Esophagus squamous epithelium (tissue), 5 donors: ENCODE results near the gene CATSPERD. TPM values are rescaled to one million over a fixed set of nuclear protein-coding genes. Genes with fewer than 3 reads are reported as not detected.

Experiments
- DNase-seq: peaks from one replicate; lab custom pipeline; 2025; lab: John Stamatoyannopoulos, UW
- H3K27ac ChIP-seq, 4 donors: fragments of 200-600 bp; sonication (generic); one replicate each; pipeline ENCODE4 v1.5.1; 2016 to 2019; ENCODE audit warnings: mild to moderate bottlenecking in 1 of 4
- H3K27me3 ChIP-seq, 4 donors: fragments of 200-600 bp; sonication (generic); 1 replicate in 3 of 4; 2 replicates in 1 of 4; pipeline versions ENCODE4 v1.5.1 to v1.6.0; 2017 to 2021; ENCODE audit warnings: antibody characterized with exemption in 1 of 4
- H3K36me3 ChIP-seq, 3 donors: fragments of 200-600 bp; sonication (generic); one replicate each; pipeline ENCODE4 v1.5.1; 2016 to 2019
- H3K4me1 ChIP-seq, 3 donors: fragments of 200-600 bp; sonication (generic); one replicate each; pipeline ENCODE4 v1.5.1; 2017 to 2019
- H3K4me3 ChIP-seq, 4 donors: fragments of 200-600 bp; sonication (generic); 1 replicate in 3 of 4; 2 replicates in 1 of 4; pipeline ENCODE4 v1.5.1; 2016 to 2019; ENCODE audit warnings: mild to moderate bottlenecking in 2 of 4, moderate library complexity in 1 of 4
- H3K9me3 ChIP-seq, 3 donors: fragments of 200-600 bp; sonication (generic); one replicate each; pipeline ENCODE4 v1.5.1; 2016 to 2019
- CTCF ChIP-seq, 6 experiments: fragments of 450-650 bp in 4 of 6; fragments of 200-600 bp in 2 of 6; sonication (generic) in 2 of 6; IDR thresholded peaks; one replicate each; pipeline ENCODE4 v1.5.1; 2016 to 2019; ENCODE audit warnings: antibody characterized with exemption in 6 of 6, mild to moderate bottlenecking in 4 of 6, moderate library complexity in 4 of 6
- POLR2A ChIP-seq, 4 donors: fragments of 450-650 bp; IDR thresholded peaks; one replicate each; pipeline ENCODE4 v1.6.1; 2017; ENCODE audit warnings: antibody characterized with exemption in 4 of 4, mild to moderate bottlenecking in 4 of 4, moderate library complexity in 3 of 4
- WGBS, 2 donors: methylation state at CpG; one replicate each; pipeline ENCODE4 v1.1.5; 2018; 5-methylcytosine and 5-hydroxymethylcytosine counted together
- intact Hi-C: fragments of 100-400 bp; cut with DNase I; formaldehyde crosslinking; loops from one replicate; pipeline ENCODE4 v1.15.0; 2022
- total RNA-seq, 4 donors: library from RNA; depleted of rRNA; stranded (reverse); fragments of >200 nt; gene quantifications; one replicate each; pipeline ENCODE4 v1.1.0, GENCODE V29; 2016
- donor health status: DM: yes; HTN: yes; CAD: no.

CATSPERD gene
- total RNA-seq, 4 donors from 2014 or later: 0.19 TPM; not detected in 3

DNA sequence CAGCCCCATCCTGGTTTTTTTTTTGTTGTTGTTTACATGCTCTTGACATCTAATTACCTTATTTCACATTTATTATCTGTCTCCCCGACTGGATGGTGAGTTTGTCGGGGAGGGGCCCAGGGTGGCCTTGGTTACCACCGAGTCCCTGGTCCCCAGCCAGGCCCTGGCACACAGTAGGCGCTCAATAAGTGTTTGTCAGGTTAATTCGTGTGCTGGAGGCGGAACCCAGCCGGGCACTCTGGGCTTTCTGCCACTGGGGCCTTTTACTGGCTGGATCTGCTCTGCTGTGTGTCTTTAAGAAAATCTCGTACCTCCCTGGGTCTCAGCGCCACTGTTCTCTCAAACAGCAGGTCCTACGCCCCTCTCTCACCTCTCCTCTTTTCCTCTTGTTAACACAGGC is 89.0 kb downstream of the CATSPERD start:
- H3K4me3 ChIP-seq: no peak overlapping the region
- intact Hi-C loops: no loop called here
- WGBS, 2 donors: 52 to 63% methylated on average over 5 to 10 of the region's 10 CpGs
- no peaks in the 10 kb centered on the region for H3K36me3 ChIP-seq
- H3K27ac ChIP-seq: no peak overlapping the region
- peaks cover 2 to 14% (median 8%) of the 10 kb centered on the region in 3 donors for H3K4me1 ChIP-seq
- peaks cover 0 to 19% (median 0%) of the 10 kb centered on the region in 4 donors for H3K27me3 ChIP-seq
- TF ChIP-seq CTCF (IDR thresholded peaks at IDR 0.05): no peak
- TF ChIP-seq POLR2A (IDR thresholded peaks at IDR 0.05): no peak
- H3K9me3 ChIP-seq: no peaks in the 10 kb centered on the region
- no peak for DNase-seq

- no peak overlapping the region for H3K4me3 ChIP-seq
- TF ChIP-seq POLR2A (IDR thresholded peaks at IDR 0.05): no peak
- no peak for TF ChIP-seq CTCF (IDR thresholded peaks at IDR 0.05)
- H3K27me3 ChIP-seq: peaks cover 0 to 11% (median 0%) of the 10 kb centered on the region in 4 donors
- no peak for DNase-seq
- H3K27ac ChIP-seq: no peak overlapping the region
- intact Hi-C loops: no loop called here
- no peaks in the 10 kb centered on the region for H3K36me3 ChIP-seq
- H3K9me3 ChIP-seq: no peaks in the 10 kb centered on the region
- peaks cover 0 to 7% (median 3%) of the 10 kb centered on the region in 3 donors for H3K4me1 ChIP-seq
- WGBS, 2 donors: 95% methylated on average over 4 of the region's 4 CpGs
Measured at GRCh38 chr19:5811117-5811516, 90.7 kb downstream of the CATSPERD start.

DNA sequence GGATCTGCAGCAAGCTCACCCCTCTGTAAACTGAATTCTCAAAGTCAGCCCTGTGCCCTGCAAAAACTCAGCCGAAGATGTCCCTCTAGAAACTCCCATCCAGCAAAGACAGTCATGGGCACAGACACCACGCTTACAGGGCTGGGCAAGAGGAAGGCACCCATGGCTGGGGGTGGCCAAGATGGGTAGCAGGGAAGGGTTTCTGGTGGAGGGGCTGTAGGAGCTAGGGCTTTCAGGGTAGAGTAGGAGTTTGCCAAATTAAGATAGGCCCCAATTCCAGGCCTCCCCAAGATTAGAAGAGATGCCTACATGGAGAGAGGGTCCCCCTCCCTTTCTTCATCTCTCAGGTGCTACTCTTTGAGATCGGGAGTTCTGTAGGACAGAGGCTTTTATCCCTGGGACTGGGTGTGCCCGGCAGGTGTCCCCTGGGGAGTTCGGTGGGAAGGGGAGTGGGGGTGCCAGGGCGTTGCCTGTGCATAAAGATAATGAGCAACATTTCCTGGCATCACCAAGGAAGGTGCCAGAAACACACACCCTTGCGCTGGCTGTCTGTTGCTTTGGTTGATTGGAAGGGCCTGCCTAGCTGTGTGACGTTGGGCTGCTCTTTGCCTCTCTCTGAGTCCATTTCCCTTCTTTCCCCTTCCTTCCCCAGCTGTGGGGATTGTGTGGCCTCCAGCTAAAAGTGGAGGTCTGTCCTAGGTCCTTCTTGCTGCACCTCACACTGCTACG is 93.8 kb downstream of the CATSPERD start:
- no peak for TF ChIP-seq POLR2A (IDR thresholded peaks at IDR 0.05)
- TF ChIP-seq CTCF (IDR thresholded peaks at IDR 0.05): no peak

GRCh38 chr19:5814852-5815246 is 94.4 kb downstream of the CATSPERD start:
- H3K27ac ChIP-seq: no peak overlapping the region
- peaks cover 0 to 19% (median 0%) of the 10 kb centered on the region in 4 donors for H3K27me3 ChIP-seq
- no peaks in the 10 kb centered on the region for H3K36me3 ChIP-seq
- TF ChIP-seq POLR2A (IDR thresholded peaks at IDR 0.05): no peak
- TF ChIP-seq CTCF (IDR thresholded peaks at IDR 0.05): no peak
- DNase-seq: no peak
- WGBS, 2 donors: 43 to 86% methylated on average over 1 to 5 of the region's 11 CpGs
- intact Hi-C loops: no loop called here
- no peak overlapping the region for H3K4me3 ChIP-seq
- H3K4me1 ChIP-seq: peaks cover 0 to 6% (median 3%) of the 10 kb centered on the region in 3 donors
- H3K9me3 ChIP-seq: no peaks in the 10 kb centered on the region

More for the DNA sequence above, 93.8 kb downstream of the CATSPERD start:
- Histone ChIP-seq H3K4me3 (no peak overlapping the region), H3K9me3 (no peaks in the 10 kb centered on the region), H3K27me3 (peaks cover 0 to 19% (median 0%) of the 10 kb centered on the region in 4 donors), H3K27ac (no peak overlapping the region), H3K36me3 (no peaks in the 10 kb centered on the region), H3K4me1 (peaks cover 0 to 6% (median 3%) of the 10 kb centered on the region in 3 donors)
- intact Hi-C loops: no loop called here
- no peak for DNase-seq
- WGBS, 2 donors: 17 to 63% methylated on average over 6 of the region's 9 CpGs

- Histone ChIP-seq H3K4me1 (peaks cover 0 to 12% (median 3%) of the 10 kb centered on the region in 3 donors), H3K27me3 (peaks cover 0 to 21% (median 0%) of the 10 kb centered on the region in 4 donors), H3K4me3 (no peak overlapping the region), H3K9me3 (no peaks in the 10 kb centered on the region), H3K36me3 (no peaks in the 10 kb centered on the region), H3K27ac (no peak overlapping the region)
- intact Hi-C loops: no loop called here
- TF ChIP-seq POLR2A (IDR thresholded peaks at IDR 0.05): no peak
- TF ChIP-seq CTCF (IDR thresholded peaks at IDR 0.05): no peak
- 87 to 91% methylated on average over 2 of the region's 2 CpGs for WGBS, 2 donors
- DNase-seq: no peak
Measured at GRCh38 chr19:5817218-5817617, 96.8 kb downstream of the CATSPERD start.
